GM18907 (cell line): ENCODE measurements around the gene AHDC1.

Experiments used
- ATAC-seq: cut with Tn5 transposase; IDR thresholded peaks from one replicate; pipeline ENCODE4 v1.9.1; 2021; ENCODE audit warnings: mild to moderate bottlenecking, moderate library complexity; ENCODE audit not compliant: unreplicated experiment

The AHDC1 gene

DNA sequence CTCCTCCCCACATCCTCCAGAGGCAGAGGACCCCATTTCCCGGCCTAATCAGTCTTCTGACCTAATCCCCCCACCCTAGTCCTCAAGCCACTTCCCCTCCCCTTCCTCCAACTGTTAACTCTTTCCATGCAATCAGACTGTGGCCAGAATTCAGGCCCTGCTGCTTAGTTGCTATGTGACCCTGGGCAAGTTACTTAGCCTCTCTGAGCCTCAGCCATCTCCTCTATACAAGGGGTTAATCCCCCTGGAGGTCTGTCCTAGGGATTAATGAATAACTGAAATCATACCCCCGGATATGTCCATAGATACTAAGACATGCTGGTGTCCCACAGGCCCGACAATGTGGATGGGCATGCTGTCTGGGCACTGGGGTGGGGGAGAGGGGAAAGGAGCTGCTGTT is 18.3 kb downstream of the AHDC1 start:
- no peak for ATAC-seq

DNA sequence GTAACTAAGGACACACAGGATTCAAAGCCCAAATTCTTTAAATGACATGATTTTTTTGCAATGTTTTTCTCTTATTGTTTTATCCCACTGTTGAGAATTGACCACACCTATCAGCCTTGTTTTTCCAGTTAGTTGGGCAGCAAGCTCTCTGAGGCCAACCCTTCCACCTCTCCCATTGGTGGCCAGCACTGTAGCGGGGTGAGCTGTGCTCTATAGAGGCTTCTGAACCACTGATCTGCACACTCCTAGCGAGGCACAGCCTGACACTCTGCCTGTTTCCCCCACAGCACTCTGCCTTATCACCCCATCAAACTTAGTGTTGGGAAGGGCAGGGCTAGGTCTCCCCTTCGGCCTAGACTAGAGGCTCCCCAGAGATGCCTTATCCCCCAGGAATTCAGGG is 19.5 kb downstream of the AHDC1 start:
- no peak for ATAC-seq

GRCh38 chr1:27583479-27583878 is 20.5 kb downstream of the AHDC1 start:
- no peak for ATAC-seq

DNA sequence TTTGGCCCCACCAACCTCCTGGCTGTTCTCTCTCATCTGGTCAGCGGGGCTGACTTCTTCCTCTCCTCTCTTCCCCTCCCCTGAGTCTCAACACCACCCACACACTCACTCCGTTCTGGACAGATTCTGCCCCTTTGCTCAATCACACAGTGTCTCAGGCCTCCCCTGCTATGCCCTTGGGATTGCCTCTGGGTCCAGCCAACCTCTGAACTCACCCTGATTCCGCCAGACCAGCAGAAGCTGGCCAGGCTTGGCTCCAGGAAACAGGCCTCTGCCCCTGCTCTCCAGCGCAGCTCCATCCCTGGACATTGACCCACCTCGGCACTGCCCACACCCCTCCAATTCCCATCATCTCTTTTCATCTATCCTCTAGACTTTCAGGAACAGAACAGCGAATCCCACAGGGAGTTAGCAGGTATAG is 22.1 kb downstream of the AHDC1 start:
- ATAC-seq: no peak

DNA sequence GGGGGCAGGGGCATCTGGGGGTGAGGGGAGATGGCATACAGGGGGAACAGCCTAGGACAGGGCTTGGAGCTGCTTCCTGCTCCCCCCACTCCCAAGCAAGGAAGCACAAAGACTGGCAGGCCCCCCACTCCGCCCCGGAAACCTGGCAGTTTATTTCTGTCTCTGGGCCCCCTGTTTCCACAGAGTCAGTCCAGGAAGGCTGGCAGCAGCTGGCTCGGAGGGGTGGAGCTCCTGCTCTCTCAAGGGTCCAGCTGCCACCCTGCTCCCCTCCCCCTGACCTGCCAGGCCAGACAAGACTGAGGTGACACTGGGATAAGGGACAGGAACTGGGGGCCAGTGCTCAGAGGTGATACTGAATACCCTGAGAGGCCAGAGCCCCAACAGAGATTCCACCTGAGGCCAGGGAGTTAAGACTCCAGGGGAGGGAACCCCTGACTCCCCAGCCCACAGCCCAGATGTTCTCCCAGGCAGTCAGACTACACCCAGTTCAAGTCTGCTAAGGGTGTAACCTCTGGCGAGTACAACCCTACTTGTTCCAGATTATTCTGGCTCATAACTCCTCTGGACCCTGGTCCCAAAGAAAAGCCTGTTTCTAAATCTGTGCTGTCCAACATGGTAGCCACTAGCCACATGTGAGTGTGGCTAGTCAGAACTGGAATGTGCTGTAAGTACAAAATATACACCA is 26.3 kb downstream of the AHDC1 start:
- no peak for ATAC-seq

DNA sequence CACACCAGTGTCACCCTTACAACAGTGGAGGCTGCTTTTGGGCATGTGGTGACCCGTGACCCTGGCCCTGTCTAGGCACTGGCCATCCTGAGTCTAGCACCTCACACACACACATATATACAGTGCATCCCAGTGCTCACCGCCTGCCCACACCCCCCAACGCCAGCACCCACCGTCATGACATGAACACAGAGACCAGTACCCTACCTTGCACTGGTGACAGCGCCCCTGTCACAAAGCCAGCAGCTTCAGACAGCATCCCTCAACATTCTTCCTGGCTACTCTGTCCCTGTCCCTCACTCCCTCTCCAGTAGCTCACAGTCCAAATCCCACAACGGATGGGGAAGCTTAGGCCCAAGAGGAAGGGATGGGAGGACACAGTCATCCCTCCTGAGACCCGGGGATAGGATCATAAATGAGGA is 27.1 kb downstream of the AHDC1 start:
- no peak for ATAC-seq

DNA sequence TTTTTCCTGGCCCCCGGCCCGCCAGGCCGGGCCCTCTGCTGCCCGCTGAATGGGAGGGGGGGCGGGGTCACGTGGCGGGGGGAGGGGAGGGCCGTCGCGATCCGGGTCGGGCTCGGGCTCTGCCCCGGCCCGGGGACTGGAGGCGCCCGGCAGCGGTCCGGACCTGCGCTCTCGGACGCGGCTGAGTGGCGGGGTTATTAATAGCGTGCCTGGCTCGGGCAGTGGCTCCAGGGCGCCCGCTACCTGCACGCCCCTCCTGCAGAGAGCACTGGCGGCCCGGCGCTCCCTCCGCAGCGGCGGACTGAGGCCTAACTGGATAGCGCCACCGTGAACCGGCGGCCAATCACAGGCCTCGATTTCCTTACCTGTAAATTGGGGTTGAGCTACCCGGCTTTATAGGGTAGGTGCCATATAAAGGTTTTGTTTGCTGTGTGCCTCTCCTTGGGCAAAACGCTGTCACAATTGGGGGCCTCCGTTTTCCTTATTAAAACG is 28.1 kb downstream of the AHDC1 start:
- peak; percentile 44 for ATAC-seq

DNA sequence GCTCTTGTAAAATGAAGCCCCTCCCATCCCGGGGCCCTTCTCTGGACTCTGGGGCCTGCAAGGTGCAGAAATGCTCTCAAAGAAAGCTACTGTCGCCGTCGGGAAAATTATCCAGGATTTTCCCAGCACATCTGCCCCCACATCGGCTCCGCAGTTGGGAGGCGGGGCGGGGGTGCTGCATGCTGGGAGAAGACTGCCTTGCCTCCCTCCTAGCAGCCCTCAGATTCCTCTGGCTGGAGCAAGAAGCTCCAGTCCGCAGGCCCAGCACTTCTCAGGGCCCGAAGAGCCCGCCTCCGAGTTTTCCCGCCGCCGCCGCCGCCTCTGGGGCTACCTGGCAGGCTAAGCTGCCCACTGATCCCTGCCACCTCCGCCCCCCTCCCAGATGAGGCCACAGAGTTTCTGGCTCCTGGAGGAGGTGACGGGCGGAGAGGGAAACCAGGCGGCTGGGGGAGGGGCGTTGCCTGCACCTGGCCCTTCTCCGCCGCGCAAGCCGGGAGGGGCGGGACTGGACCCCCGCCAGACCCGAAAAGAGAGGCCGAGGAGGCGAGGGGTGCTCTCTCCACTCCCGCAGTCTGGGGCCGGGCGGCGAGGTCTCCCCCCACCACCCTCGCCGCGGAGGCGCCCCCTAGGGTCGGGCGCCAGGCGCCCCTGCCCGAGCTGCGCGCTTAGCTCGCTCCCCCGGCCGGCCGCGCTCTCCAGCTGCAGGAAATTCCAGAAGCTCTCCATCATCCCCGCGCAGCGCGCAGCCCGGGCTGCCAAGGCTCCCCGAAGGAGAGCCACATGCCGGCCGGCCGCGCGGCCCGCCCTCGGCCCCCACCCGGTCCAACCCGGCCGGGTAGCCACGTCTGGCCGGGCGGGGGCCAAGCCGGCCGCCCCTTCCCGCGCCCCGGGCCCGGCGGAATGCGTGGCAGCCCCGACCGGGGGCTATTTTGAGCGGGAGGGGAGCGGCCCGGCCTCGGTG is 28.8 kb downstream of the AHDC1 start:
- no peak for ATAC-seq

DNA sequence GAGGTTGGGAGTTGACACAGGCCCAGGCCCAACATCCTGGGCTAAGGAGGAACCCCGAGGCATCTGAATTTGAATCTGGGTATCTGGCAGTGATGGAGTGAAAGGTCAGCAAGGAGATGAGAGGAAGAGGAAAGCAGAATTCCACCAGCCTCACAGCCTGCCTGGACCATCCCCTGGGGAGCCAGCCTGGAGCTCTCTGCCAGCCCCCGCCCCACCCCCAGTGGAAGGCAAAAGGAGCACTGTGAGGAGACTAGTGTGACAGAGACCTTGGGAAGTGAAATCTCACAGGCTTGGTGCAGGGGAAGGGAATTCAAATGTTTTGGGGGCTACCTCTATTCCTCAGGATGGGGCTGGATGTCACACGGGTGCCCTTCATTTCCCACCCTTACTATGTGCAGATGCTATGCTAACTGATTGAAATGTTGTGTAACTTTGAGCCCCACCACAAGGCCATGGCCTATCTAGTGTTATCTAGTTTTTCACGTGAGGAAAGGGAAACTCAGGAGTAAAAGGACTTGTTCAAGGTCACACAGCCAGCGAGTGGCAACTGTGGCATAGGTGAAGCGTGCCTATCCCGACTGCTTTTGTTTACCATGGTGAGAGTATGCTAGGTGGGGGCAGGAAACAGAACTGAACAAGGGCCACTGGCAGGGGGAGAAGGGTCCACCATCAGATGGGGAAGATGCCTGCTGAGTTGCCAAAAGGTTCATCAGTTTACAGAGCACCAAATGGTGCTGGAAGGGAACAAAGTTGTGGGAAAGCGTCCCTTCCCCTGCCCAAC is 29.8 kb downstream of the AHDC1 start:
- no peak for ATAC-seq

GRCh38 chr1:27572679-27573426 is 31.1 kb downstream of the AHDC1 start:
- no peak for ATAC-seq

DNA sequence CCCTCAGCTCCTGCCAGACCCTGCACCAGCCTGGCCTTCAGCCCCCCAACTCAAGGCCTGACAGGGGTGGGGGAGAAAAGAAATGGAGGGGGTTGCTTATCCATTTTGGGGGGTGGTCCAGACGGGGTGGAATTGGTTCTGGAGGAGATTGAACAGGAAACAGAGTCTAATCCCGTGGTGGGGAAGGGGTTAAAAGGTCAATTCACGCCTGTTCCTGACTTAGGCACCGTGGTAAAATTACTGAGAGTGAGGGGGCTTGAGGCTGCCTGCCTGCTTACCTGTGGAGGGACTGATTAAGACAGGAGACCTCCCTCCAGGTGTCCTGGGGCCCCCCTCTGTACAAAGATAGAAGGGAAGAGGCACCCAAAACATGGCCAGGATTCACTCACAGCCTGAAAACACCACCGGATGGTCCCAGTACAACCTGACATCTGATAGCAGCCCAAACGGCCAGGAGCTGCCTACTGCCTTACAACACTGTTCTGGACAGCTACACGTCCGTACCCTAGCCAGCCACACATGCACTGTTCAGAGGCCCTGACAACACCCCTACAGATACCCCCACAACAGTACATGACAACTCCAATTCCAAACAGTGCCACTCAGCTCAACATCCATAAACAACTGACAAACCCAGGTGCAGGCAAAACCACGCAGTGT is 31.8 kb downstream of the AHDC1 start:
- no peak for ATAC-seq

DNA sequence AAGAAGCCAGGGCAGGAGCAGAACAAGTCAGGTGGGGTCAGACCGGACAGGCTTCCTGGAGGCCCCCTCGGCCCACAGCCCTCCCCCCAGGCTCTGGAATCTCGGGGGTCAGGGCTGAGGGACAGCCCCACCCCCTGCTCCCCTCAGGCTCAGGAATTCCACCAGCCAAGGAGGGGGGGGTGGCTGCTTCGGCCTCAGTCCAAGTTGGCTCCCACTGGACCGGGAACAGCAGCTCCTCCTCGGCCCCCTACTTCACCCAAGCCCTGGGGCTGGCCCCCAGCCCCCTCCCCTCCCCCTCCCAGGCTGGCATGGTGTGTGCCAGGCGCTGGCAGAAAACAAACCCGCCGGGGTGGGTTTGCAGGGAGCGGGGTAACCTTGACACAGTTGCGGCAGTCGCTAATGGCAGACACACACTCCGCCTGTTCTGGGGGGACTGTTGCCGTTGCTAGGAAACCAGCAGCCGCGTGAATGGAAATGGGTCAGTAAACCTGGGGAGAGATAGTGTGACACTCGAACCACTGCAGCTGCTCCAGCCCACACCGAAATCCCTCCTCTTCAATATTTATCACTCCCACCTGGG is 32.4 kb downstream of the AHDC1 start:
- ATAC-seq: no peak

- ATAC-seq: no peak
These were observed 33.2 kb downstream of the AHDC1 start for GRCh38 chr1:27570784-27571183.

- no peak for ATAC-seq
These were observed 33.6 kb downstream of the AHDC1 start for GRCh38 chr1:27570356-27570755.

DNA sequence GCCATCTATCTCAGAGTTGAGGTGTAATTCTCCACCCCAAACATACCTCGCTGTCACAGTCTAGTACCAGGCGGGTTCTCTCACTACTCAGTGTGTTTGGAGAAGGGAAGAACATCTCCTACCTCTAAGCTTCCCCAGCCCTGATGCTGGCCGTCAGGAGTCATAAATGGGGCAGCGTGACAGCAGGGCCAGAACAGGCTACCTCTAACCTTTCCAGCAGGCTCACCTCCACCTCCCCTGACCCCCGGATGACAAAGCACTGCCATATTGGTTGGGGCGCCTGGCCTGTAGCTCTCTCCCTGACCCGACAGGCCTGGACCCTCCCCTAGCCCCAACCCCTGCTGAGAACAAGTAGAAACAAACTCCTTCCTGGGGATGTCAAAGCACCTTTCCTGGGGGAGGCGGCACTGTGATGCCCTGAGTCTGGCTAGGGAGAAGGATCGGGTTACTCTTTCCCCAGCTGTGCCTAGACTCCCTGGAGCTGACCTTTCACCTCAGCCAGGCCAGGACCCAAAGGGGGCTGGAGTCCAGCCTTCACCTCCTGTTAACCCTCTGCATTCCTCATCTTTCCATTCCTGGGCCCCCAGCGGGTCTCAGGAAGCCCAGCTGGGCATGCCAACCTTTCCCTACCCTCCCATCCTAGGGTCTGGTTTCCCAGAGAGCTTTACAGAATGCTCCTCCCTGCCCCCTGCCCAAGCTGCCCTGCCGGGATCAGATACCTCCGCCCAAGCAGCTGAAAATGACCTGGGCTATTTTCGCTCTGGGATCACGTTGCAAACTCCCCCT is 34.2 kb downstream of the AHDC1 start:
- ATAC-seq: no peak

- no peak for ATAC-seq
These were observed 34.9 kb downstream of the AHDC1 start for GRCh38 chr1:27569088-27569460.

DNA sequence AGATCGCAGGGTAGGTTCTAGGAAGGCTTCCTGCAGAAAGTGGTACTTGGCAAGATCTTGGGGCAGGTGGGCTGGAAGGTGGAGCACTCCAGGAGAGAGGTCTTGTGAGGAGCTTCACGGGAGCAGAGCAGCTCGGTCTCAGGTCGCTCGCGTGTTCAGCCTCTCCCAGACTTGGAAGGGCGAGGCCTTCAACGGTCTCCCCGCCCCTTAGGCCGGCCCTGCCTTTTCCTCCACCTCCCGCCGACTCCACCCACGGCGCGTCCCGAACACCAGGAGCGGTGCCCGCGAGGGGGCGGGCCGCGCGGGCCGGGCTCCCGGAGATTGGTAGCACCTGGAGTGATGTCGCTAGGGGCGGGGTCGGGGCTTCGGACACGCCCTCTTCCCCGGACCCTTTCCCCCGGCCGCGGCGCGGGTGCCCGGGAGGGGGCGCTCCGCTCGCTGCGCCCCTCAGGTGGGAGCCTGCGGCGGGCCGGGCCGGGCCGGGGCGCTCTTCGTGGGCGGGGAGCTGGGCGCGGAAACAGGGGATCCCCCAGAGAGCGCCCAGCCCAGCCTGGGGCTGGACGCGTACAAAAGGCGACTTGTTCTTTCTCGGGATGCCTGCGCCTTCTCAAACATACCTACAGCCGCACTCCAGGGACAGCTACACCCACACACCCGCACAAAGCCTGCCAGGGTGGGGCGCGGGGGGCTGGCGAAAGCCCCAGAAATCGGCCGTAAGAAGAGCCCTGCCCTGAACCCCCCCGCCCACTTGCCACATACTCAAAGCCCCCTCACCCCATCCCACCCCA is 35.5 kb downstream of the AHDC1 start:
- ATAC-seq: peak; percentile 88

DNA sequence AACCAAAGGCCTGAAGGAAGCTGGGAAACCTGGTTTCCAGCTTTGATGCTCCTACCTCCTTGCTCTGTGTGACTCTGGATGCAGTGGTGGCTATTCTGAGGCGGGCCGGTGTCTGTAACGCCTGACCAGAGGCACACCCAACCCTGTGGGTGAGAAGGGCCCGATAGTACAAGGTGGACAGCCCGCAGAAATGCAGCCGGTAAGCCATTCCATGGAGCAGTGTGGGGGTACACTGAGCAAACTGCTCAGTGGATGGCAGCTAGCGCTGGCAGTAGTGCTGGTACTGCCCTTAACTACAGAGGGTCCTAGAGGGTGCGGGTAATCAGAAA is 36.0 kb downstream of the AHDC1 start:
- no peak for ATAC-seq
